Right lobe of liver (tissue), 4 donors: ENCODE measurements around the gene PRRX2.

Experiments used
- CTCF ChIP-seq, 4 donors: fragments of 200-600 bp in 3 of 4; fragments of 450-650 bp in 1 of 4; IDR thresholded peaks; one replicate each; pipeline versions ENCODE4 v1.5.1 to v1.8.0; 2016 to 2022; ENCODE audit warnings: antibody characterized with exemption in 4 of 4, mild to moderate bottlenecking in 2 of 4
- POLR2A ChIP-seq: fragments of 450-650 bp; IDR thresholded peaks from one replicate; pipeline ENCODE4 v1.6.1; 2017; ENCODE audit warnings: antibody characterized with exemption, mild to moderate bottlenecking
- donor health status: DM: no; HTN: no; CAD: no.
- donor health status: DM: no; HTN: no; CAD: no.
- donor health status: DM: no; HTN: yes; CAD: no.

GRCh38 chr9:129736334-129736733 is 70.9 kb downstream of the PRRX2 start:
- TF ChIP-seq CTCF (IDR thresholded peaks at IDR 0.05): no peak
- TF ChIP-seq POLR2A: no peak
